Measurements from ENCODE around the gene SYCE1. TPM values are rescaled to one million over a fixed set of nuclear protein-coding genes. Genes with fewer than 3 reads are reported as not detected.

The SYCE1 gene
- total and polyA plus RNA-seq, 4 donors = 0.33 to 5.4 (median 2.1) TPM; not detected in 1

DNA sequence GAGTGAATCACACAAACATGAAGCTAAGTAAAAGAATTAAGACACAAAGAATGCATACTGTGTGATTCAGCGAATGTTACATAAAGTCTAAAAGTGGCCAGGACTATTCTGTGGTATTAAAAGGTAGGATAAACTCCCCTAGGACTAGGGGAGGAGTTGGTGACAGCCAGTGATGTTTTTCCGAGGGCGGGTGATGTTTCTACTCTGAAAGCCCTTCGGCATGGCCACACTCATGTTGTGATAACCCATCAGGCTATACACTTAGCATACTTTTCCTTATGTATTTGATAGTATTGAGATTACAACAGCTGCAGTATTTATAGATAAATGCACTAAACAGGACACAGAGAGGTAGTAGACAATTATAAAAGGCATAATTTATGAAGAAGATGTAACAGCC is 54.0 kb downstream of the SYCE1 start:
- Histone ChIP-seq H3K27ac (ENCODE audit: low read depth in 1 of 2, low read length in 2 of 2) (peak overlapping the region; percentile 9 to 35), H3K4me1 (ENCODE audit: control insufficient read depth in 4 of 4, insufficient read depth in 4 of 4, low read length in 3 of 4) (peaks cover 3 to 35% (median 21%) of the 10 kb centered on the region in 4 donors), H3K4me3 (ENCODE audit: low read depth in 1 of 3, low read length in 3 of 3) (no peak overlapping the region), H3K9ac (ENCODE audit: low read depth in 1 of 2, low read length in 2 of 2) (no peak overlapping the region), H3K36me3 (ENCODE audit: control insufficient read depth in 4 of 4, insufficient read depth in 3 of 4, low read depth in 1 of 4, low read length in 3 of 4) (peaks cover 0 to 5% (median 2%) of the 10 kb centered on the region in 4 donors), H3K9me3 (ENCODE audit: control insufficient read depth in 4 of 4, low read length in 3 of 4) (peaks cover 0 to 5% (median 0%) of the 10 kb centered on the region in 4 donors), H3K27me3 (ENCODE audit: control insufficient read depth in 4 of 4, insufficient read depth in 4 of 4, low read length in 3 of 4) (no peaks in the 10 kb centered on the region)
- WGBS = 59% methylated on average over 4 of the region's 4 CpGs
- no peak for TF ChIP-seq HNF4G (IDR thresholded peaks at IDR 0.05)
- TF ChIP-seq YY1 (IDR thresholded peaks at IDR 0.05) = no peak
- no peak for TF ChIP-seq RAD21 (IDR thresholded peaks at IDR 0.05)
- TF ChIP-seq NR2F2 (IDR thresholded peaks at IDR 0.05) = no peak
- TF ChIP-seq RXRA (IDR thresholded peaks at IDR 0.05) = no peak
- no peak for TF ChIP-seq JUND (IDR thresholded peaks at IDR 0.05)
- TF ChIP-seq SP1 (IDR thresholded peaks at IDR 0.05) = no peak
- no peak for TF ChIP-seq EGR1 (IDR thresholded peaks at IDR 0.05; ENCODE audit: low read depth in 2 of 2)
- TF ChIP-seq, protein P1, sequence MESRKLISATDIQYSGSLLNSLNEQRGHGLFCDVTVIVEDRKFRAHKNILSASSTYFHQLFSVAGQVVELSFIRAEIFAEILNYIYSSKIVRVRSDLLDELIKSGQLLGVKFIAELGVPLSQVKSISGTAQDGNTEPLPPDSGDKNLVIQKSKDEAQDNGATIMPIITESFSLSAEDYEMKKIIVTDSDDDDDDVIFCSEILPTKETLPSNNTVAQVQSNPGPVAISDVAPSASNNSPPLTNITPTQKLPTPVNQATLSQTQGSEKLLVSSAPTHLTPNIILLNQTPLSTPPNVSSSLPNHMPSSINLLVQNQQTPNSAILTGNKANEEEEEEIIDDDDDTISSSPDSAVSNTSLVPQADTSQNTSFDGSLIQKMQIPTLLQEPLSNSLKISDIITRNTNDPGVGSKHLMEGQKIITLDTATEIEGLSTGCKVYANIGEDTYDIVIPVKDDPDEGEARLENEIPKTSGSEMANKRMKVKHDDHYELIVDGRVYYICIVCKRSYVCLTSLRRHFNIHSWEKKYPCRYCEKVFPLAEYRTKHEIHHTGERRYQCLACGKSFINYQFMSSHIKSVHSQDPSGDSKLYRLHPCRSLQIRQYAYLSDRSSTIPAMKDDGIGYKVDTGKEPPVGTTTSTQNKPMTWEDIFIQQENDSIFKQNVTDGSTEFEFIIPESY (IDR thresholded peaks at IDR 0.05) = no peak
- no peak for TF ChIP-seq FOXA1 (IDR thresholded peaks at IDR 0.05)
- TF ChIP-seq, protein P2, sequence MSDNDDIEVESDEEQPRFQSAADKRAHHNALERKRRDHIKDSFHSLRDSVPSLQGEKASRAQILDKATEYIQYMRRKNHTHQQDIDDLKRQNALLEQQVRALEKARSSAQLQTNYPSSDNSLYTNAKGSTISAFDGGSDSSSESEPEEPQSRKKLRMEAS (IDR thresholded peaks at IDR 0.05) = no peak
- TF ChIP-seq HNF4A (conservative IDR thresholded peaks at IDR 0.05) = no peak
- no peak for TF ChIP-seq TAF1 (conservative IDR thresholded peaks at IDR 0.05)
- TF ChIP-seq, protein P3, sequence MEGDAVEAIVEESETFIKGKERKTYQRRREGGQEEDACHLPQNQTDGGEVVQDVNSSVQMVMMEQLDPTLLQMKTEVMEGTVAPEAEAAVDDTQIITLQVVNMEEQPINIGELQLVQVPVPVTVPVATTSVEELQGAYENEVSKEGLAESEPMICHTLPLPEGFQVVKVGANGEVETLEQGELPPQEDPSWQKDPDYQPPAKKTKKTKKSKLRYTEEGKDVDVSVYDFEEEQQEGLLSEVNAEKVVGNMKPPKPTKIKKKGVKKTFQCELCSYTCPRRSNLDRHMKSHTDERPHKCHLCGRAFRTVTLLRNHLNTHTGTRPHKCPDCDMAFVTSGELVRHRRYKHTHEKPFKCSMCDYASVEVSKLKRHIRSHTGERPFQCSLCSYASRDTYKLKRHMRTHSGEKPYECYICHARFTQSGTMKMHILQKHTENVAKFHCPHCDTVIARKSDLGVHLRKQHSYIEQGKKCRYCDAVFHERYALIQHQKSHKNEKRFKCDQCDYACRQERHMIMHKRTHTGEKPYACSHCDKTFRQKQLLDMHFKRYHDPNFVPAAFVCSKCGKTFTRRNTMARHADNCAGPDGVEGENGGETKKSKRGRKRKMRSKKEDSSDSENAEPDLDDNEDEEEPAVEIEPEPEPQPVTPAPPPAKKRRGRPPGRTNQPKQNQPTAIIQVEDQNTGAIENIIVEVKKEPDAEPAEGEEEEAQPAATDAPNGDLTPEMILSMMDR (IDR thresholded peaks at IDR 0.05; ENCODE audit: low read depth, low read length, missing input control) = no peak
- DNase-seq (ENCODE audit: low spot score) = no peak

DNA sequence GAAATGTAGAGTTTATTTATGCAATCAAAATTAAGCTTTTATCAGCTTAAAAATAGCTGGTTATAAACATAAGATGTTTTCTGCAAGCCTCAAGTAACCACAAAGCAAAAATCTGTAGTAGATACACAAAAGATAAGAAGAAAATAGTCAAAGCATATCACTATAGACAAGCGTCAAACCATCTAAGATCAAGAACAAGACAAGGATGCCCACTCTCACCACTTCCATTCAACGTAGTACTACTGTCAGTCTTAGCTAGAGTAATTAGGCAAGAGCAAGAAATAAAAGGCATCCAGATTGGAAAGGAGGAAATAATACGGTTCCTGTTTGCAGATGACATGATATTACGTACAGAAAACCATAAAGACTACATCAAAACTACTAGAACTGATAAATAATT is 55.7 kb downstream of the SYCE1 start:
- H3K4me1 ChIP-seq (ENCODE audit: control insufficient read depth in 4 of 4, insufficient read depth in 4 of 4, low read length in 3 of 4) = peaks cover 0 to 28% (median 20%) of the 10 kb centered on the region in 4 donors
- no peak overlapping the region for H3K4me3 ChIP-seq (ENCODE audit: low read depth in 1 of 3, low read length in 3 of 3)
- H3K27ac ChIP-seq (ENCODE audit: low read depth in 1 of 2, low read length in 2 of 2) = no peak overlapping the region
- TF ChIP-seq GABPA (IDR thresholded peaks at IDR 0.05 in 1 of 2, conservative IDR thresholded peaks at IDR 0.05 in 1 of 2) (no peak), RAD21 (IDR thresholded peaks at IDR 0.05) (no peak), SP1 (IDR thresholded peaks at IDR 0.05) (no peak), TAF1 (conservative IDR thresholded peaks at IDR 0.05) (no peak), EGR1 (IDR thresholded peaks at IDR 0.05; ENCODE audit: low read depth in 2 of 2) (no peak)
- H3K9ac ChIP-seq (ENCODE audit: low read depth in 1 of 2, low read length in 2 of 2) = no peak overlapping the region
- H3K27me3 ChIP-seq (ENCODE audit: control insufficient read depth in 4 of 4, insufficient read depth in 4 of 4, low read length in 3 of 4) = no peaks in the 10 kb centered on the region
- WGBS = 87% methylated on average over 4 of the region's 4 CpGs
- no peak for DNase-seq (ENCODE audit: low spot score)
- peaks cover 0 to 7% (median 2%) of the 10 kb centered on the region in 4 donors for H3K36me3 ChIP-seq (ENCODE audit: control insufficient read depth in 4 of 4, insufficient read depth in 3 of 4, low read depth in 1 of 4, low read length in 3 of 4)
- peaks cover 0 to 5% (median 0%) of the 10 kb centered on the region in 4 donors for H3K9me3 ChIP-seq (ENCODE audit: control insufficient read depth in 4 of 4, low read length in 3 of 4)

Other genes with a start within 250 kb of the SYCE1 start
- gene CALY, start 228.7 kb downstream of the SYCE1 start, total RNA-seq = not detected
- under 1 TPM in 1 of 2 donors, not detected in 1; 0.07 TPM for gene CALY, start 228.7 kb downstream of the SYCE1 start, polyA plus RNA-seq
- 100 to 1,000 TPM in 1 of 2 donors, 10 to 100 TPM in 1; 60.8 to 174 TPM for gene PRAP1, start 218.2 kb downstream of the SYCE1 start, total RNA-seq
- gene PRAP1, start 218.2 kb downstream of the SYCE1 start, polyA plus RNA-seq = 100 to 1,000 TPM; 315 to 426 TPM
- 10 to 100 TPM; 24.3 to 67.6 TPM for gene FUOM, start 207.6 kb downstream of the SYCE1 start, total RNA-seq
- gene FUOM, start 207.6 kb downstream of the SYCE1 start, polyA plus RNA-seq = 100 to 1,000 TPM; 124 to 194 TPM
- gene ECHS1, start 192.2 kb downstream of the SYCE1 start, total RNA-seq = 100 to 1,000 TPM in 1 of 2 donors, 10 to 100 TPM in 1; 41.5 to 214 TPM
- 100 to 1,000 TPM; 493 to 849 TPM for gene ECHS1, start 192.2 kb downstream of the SYCE1 start, polyA plus RNA-seq
- gene PAOX, start 186.3 kb downstream of the SYCE1 start, total RNA-seq = 10 to 100 TPM in 1 of 2 donors, 1 to 10 TPM in 1; 4.8 to 17.5 TPM
- 10 to 100 TPM in 1 of 2 donors, 1 to 10 TPM in 1; 9.1 to 17.8 TPM for gene PAOX, start 186.3 kb downstream of the SYCE1 start, polyA plus RNA-seq
- gene MTG1, start 171.4 kb downstream of the SYCE1 start, total RNA-seq = 10 to 100 TPM; 19.4 to 43.1 TPM
- gene MTG1, start 171.4 kb downstream of the SYCE1 start, polyA plus RNA-seq = 10 to 100 TPM; 33.2 to 70.6 TPM
- gene SPRN, start 141.0 kb downstream of the SYCE1 start, total RNA-seq = not detected
- gene SPRN, start 141.0 kb downstream of the SYCE1 start, polyA plus RNA-seq = 10 to 100 TPM in 1 of 2 donors, 1 to 10 TPM in 1; 1.3 to 36.4 TPM
- 1 to 10 TPM; 1.0 to 1.1 TPM for gene SCART1, start 111.6 kb downstream of the SYCE1 start, total RNA-seq
- gene SCART1, start 111.6 kb downstream of the SYCE1 start, polyA plus RNA-seq = under 1 TPM; 0.32 to 0.35 TPM
- 1,000 to 10,000 TPM in 1 of 2 donors, under 1 TPM in 1; 0.93 to 2,431 TPM for gene CYP2E1, start 38.2 kb downstream of the SYCE1 start, total RNA-seq
- 1,000 to 10,000 TPM; 3,994 to 5,149 TPM for gene CYP2E1, start 38.2 kb downstream of the SYCE1 start, polyA plus RNA-seq
- not detected for gene FRG2B, start 61.2 kb upstream of the SYCE1 start, total RNA-seq
- not detected for gene FRG2B, start 61.2 kb upstream of the SYCE1 start, polyA plus RNA-seq

Data from liver (tissue), 9 donors.